Gastrocnemius medialis (tissue), 4 donors: ENCODE measurements around the gene USH2A. TPM values are rescaled to one million over a fixed set of nuclear protein-coding genes. Genes with fewer than 3 reads are reported as not detected.

Experiments used
- ATAC-seq, 2 donors: fragments of 150-250 bp; one replicate each; pipeline ENCODE4 v1.9.1; 2016
- DNase-seq, 2 donors: peaks; one replicate each; pipeline ENCODE4 v3.0.0-alpha.2; 2019
- H3K27ac ChIP-seq, 4 donors: fragments of 200-600 bp; sonication (generic); 1 replicate in 1 of 4; 2 replicates in 3 of 4; pipeline ENCODE4 v1.5.1; 2016 to 2018; ENCODE audit warnings: mild to moderate bottlenecking in 2 of 4, moderate library complexity in 1 of 4
- H3K27me3 ChIP-seq, 3 donors: fragments of 200-600 bp; sonication (generic) in 2 of 3; 1 replicate in 1 of 3; 2 replicates in 2 of 3; pipeline versions ENCODE4 v1.5.1 to v1.6.0; 2016 to 2019; ENCODE audit warnings: mild to moderate bottlenecking in 1 of 3, moderate library complexity in 1 of 3
- H3K36me3 ChIP-seq, 2 donors: fragments of 200-600 bp; sonication (generic) in 1 of 2; one replicate each; pipeline ENCODE4 v1.5.1; 2017 to 2018
- H3K4me1 ChIP-seq, 2 donors: fragments of 200-600 bp; sonication (generic) in 1 of 2; one replicate each; pipeline ENCODE4 v1.5.1; 2016 to 2017; ENCODE audit warnings: mild to moderate bottlenecking in 2 of 2
- H3K4me3 ChIP-seq, 4 donors: fragments of 200-600 bp; sonication (generic) in 3 of 4; 1 replicate in 1 of 4; 2 replicates in 3 of 4; pipeline ENCODE4 v1.5.1; 2016 to 2019; ENCODE audit warnings: mild to moderate bottlenecking in 2 of 4
- H3K9me3 ChIP-seq, 3 donors: fragments of 200-600 bp; sonication (generic) in 2 of 3; 1 replicate in 1 of 3; 2 replicates in 2 of 3; pipeline ENCODE4 v1.5.1; 2016 to 2019
- CTCF ChIP-seq, 5 experiments: fragments of 450-650 bp in 3 of 5; fragments of 200-600 bp in 2 of 5; sonication (generic) in 2 of 5; IDR thresholded peaks in 4 of 5; conservative IDR thresholded peaks in 1 of 5; 1 replicate in 4 of 5; 2 replicates in 1 of 5; pipeline ENCODE4 v1.5.1; 2016 to 2019; ENCODE audit warnings: antibody characterized with exemption in 5 of 5, mild to moderate bottlenecking in 3 of 5, moderate library complexity in 3 of 5
- POLR2A ChIP-seq, 2 donors: fragments of 450-650 bp; IDR thresholded peaks; one replicate each; pipeline ENCODE4 v1.6.1; 2017; ENCODE audit warnings: antibody characterized with exemption in 2 of 2, mild to moderate bottlenecking in 2 of 2, moderate library complexity in 2 of 2
- in situ Hi-C, 4 donors: fragments of 200-750 bp; cut with MboI; loops; one replicate each; pipeline versions ENCODE4 v1.15.0 to v1.8.0; 2017; ENCODE audit warnings: low sequenced_read_pairs in 4 of 4
- intact Hi-C: fragments of 100-400 bp; cut with DNase I; formaldehyde crosslinking; loops from one replicate; pipeline ENCODE4 v1.15.1; 2023; ENCODE audit warnings: low total_unique reads
- total RNA-seq, 4 donors: library from RNA; depleted of rRNA; stranded (reverse); fragments of >200 nt; gene quantifications; one replicate each; pipeline versions ENCODE4 v1.1.0 to v1.2.3, GENCODE V29; 2016

Gene USH2A
- total RNA-seq, 4 donors from 2014 or later: 0.02 TPM; not detected in 3

- no peak for TF ChIP-seq POLR2A (IDR thresholded peaks at IDR 0.05)
- no peak for TF ChIP-seq CTCF (IDR thresholded peaks at IDR 0.05 in 4 of 5, conservative IDR thresholded peaks at IDR 0.05 in 1 of 5)
- Histone ChIP-seq H3K4me1 (no peaks in the 10 kb centered on the region), H3K9me3 (no peaks in the 10 kb centered on the region), H3K27ac (no peak overlapping the region), H3K4me3 (no peak overlapping the region), H3K36me3 (no peaks in the 10 kb centered on the region), H3K27me3 (no peaks in the 10 kb centered on the region)
- DNase-seq (no peak), ATAC-seq (no peak)
- in situ Hi-C loops (no loop called here), intact Hi-C loops (no loop called here)
Measured at GRCh38 chr1:216183007-216183406, 240.2 kb downstream of the USH2A start.

GRCh38 chr1:216181590-216181989, 241.7 kb downstream of the USH2A start:
- Histone ChIP-seq H3K4me3 (no peak overlapping the region), H3K27me3 (no peaks in the 10 kb centered on the region), H3K36me3 (no peaks in the 10 kb centered on the region), H3K9me3 (no peaks in the 10 kb centered on the region), H3K27ac (no peak overlapping the region), H3K4me1 (no peaks in the 10 kb centered on the region)
- DNase-seq (no peak), ATAC-seq (no peak)
- intact Hi-C loops (no loop called here), in situ Hi-C loops (no loop called here)
- TF ChIP-seq CTCF (IDR thresholded peaks at IDR 0.05 in 4 of 5, conservative IDR thresholded peaks at IDR 0.05 in 1 of 5): no peak
- no peak for TF ChIP-seq POLR2A (IDR thresholded peaks at IDR 0.05)

GRCh38 chr1:216178281-216178680, 245.0 kb downstream of the USH2A start:
- TF ChIP-seq POLR2A (IDR thresholded peaks at IDR 0.05) (no peak), CTCF (IDR thresholded peaks at IDR 0.05 in 4 of 5, conservative IDR thresholded peaks at IDR 0.05 in 1 of 5) (no peak)
- no peaks in the 10 kb centered on the region for H3K9me3 ChIP-seq
- intact Hi-C loops (no loop called here), in situ Hi-C loops (no loop called here)
- H3K36me3 ChIP-seq: no peaks in the 10 kb centered on the region
- H3K27me3 ChIP-seq: no peaks in the 10 kb centered on the region
- H3K27ac ChIP-seq: no peak overlapping the region
- no peak for ATAC-seq
- no peak for DNase-seq
- H3K4me3 ChIP-seq: no peak overlapping the region
- H3K4me1 ChIP-seq: no peaks in the 10 kb centered on the region

- ATAC-seq (no peak), DNase-seq (no peak)
- Histone ChIP-seq H3K9me3 (no peaks in the 10 kb centered on the region), H3K4me1 (no peaks in the 10 kb centered on the region), H3K36me3 (no peaks in the 10 kb centered on the region), H3K27ac (no peak overlapping the region), H3K27me3 (no peaks in the 10 kb centered on the region), H3K4me3 (no peak overlapping the region)
- intact Hi-C loops: no loop called here
- TF ChIP-seq CTCF (IDR thresholded peaks at IDR 0.05 in 4 of 5, conservative IDR thresholded peaks at IDR 0.05 in 1 of 5) (no peak), POLR2A (IDR thresholded peaks at IDR 0.05) (no peak)
- in situ Hi-C loops: no loop called here
Measured at GRCh38 chr1:216176970-216177369, 246.3 kb downstream of the USH2A start.

- ATAC-seq (no peak), DNase-seq (no peak)
- no peaks in the 10 kb centered on the region for H3K27me3 ChIP-seq
- in situ Hi-C loops (no loop called here), intact Hi-C loops (no loop called here)
- H3K36me3 ChIP-seq: no peaks in the 10 kb centered on the region
- no peaks in the 10 kb centered on the region for H3K9me3 ChIP-seq
- no peak overlapping the region for H3K27ac ChIP-seq
- TF ChIP-seq CTCF (IDR thresholded peaks at IDR 0.05 in 4 of 5, conservative IDR thresholded peaks at IDR 0.05 in 1 of 5) (no peak), POLR2A (IDR thresholded peaks at IDR 0.05) (no peak)
- H3K4me1 ChIP-seq: no peaks in the 10 kb centered on the region
- no peak overlapping the region for H3K4me3 ChIP-seq
Measured at GRCh38 chr1:216175714-216176113, 247.5 kb downstream of the USH2A start.
